GM19023 (cell line): ENCODE results near the gene STXBP6.
"Not testable (repeated sequence)": the region's sequence is repeated elsewhere in the genome, so short reads cannot be mapped to it uniquely, and the experiment has no call there.

Experiments used
- ATAC-seq: cut with Tn5 transposase; IDR thresholded peaks from one replicate; pipeline ENCODE4 v1.9.1; 2021; ENCODE audit warnings: mild to moderate bottlenecking, moderate library complexity; ENCODE audit not compliant: unreplicated experiment

STXBP6 gene

GRCh38 chr14:24990050-24990449 lies 59.9 kb downstream of the STXBP6 start:
- ATAC-seq = no peak

GRCh38 chr14:24988760-24989159 lies 61.2 kb downstream of the STXBP6 start:
- no peak for ATAC-seq

- no peak for ATAC-seq
Measured at GRCh38 chr14:24986206-24986893, 63.6 kb downstream of the STXBP6 start.

- ATAC-seq = no peak
Measured at GRCh38 chr14:24984846-24985589, 64.9 kb downstream of the STXBP6 start.

GRCh38 chr14:24982472-24983155 lies 67.3 kb downstream of the STXBP6 start:
- no peak for ATAC-seq

- peak; percentile 44 for ATAC-seq
Measured at GRCh38 chr14:24979725-24980239, 70.2 kb downstream of the STXBP6 start.

- ATAC-seq = peak; percentile 84
Measured at GRCh38 chr14:24978862-24979724, 70.9 kb downstream of the STXBP6 start.

GRCh38 chr14:24976602-24977001 lies 73.3 kb downstream of the STXBP6 start:
- no peak for ATAC-seq

GRCh38 chr14:24975393-24975792 lies 74.6 kb downstream of the STXBP6 start:
- ATAC-seq = no peak

- ATAC-seq = no peak
Measured at GRCh38 chr14:24974591-24975374, 75.2 kb downstream of the STXBP6 start.

GRCh38 chr14:24972844-24973243 lies 77.1 kb downstream of the STXBP6 start:
- ATAC-seq = no peak

- no peak for ATAC-seq
Measured at GRCh38 chr14:24971255-24971654, 78.7 kb downstream of the STXBP6 start.

GRCh38 chr14:24966579-24966964 lies 83.4 kb downstream of the STXBP6 start:
- no peak for ATAC-seq

GRCh38 chr14:24965934-24966578 lies 83.9 kb downstream of the STXBP6 start:
- ATAC-seq = no peak

GRCh38 chr14:24965578-24965933 lies 84.4 kb downstream of the STXBP6 start:
- no peak for ATAC-seq

GRCh38 chr14:24964591-24964990 lies 85.4 kb downstream of the STXBP6 start:
- no peak for ATAC-seq

GRCh38 chr14:24964048-24964447 lies 85.9 kb downstream of the STXBP6 start:
- ATAC-seq = no peak

- not testable (repeated sequence) for ATAC-seq
Measured at GRCh38 chr14:24962118-24962517, 87.8 kb downstream of the STXBP6 start.

- no peak for ATAC-seq
Measured at GRCh38 chr14:24960816-24961215, 89.1 kb downstream of the STXBP6 start.
